ENCODE data around the gene CD200. TPM values are rescaled to one million over a fixed set of nuclear protein-coding genes. Genes with fewer than 3 reads are reported as not detected.

Gene CD200
- total RNA-seq, 1 experiment from 2014 or later = not detected

DNA sequence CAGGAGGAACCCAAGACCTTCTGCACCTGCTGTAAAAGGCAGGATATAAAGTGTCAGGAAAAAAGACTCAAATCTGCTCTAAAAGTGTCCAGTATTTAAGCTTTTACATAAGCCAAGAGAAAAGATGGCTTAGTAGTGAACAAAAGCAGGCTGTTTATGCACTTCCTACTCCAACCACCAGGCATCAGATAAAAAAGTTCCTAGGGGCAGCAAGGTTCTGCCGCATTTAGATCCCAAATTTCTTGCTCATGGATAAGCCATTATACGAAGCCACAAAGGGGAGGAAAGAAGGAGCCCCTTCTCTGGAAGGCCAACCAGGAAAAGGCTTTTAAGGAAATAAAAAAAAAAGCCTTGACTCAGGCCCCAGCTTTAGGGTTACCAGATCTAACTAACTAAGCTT, 28.3 kb upstream of the CD200 start:
- TF ChIP-seq, protein P1, sequence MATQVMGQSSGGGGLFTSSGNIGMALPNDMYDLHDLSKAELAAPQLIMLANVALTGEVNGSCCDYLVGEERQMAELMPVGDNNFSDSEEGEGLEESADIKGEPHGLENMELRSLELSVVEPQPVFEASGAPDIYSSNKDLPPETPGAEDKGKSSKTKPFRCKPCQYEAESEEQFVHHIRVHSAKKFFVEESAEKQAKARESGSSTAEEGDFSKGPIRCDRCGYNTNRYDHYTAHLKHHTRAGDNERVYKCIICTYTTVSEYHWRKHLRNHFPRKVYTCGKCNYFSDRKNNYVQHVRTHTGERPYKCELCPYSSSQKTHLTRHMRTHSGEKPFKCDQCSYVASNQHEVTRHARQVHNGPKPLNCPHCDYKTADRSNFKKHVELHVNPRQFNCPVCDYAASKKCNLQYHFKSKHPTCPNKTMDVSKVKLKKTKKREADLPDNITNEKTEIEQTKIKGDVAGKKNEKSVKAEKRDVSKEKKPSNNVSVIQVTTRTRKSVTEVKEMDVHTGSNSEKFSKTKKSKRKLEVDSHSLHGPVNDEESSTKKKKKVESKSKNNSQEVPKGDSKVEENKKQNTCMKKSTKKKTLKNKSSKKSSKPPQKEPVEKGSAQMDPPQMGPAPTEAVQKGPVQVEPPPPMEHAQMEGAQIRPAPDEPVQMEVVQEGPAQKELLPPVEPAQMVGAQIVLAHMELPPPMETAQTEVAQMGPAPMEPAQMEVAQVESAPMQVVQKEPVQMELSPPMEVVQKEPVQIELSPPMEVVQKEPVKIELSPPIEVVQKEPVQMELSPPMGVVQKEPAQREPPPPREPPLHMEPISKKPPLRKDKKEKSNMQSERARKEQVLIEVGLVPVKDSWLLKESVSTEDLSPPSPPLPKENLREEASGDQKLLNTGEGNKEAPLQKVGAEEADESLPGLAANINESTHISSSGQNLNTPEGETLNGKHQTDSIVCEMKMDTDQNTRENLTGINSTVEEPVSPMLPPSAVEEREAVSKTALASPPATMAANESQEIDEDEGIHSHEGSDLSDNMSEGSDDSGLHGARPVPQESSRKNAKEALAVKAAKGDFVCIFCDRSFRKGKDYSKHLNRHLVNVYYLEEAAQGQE (IDR thresholded peaks at IDR 0.05; ENCODE audit: insufficient read depth in 1 of 2, low read depth in 2 of 2, low read length in 1 of 2) = no peak
- TF ChIP-seq TCF7L2 (IDR thresholded peaks at IDR 0.05; ENCODE audit: low read depth, low read length) (no peak), POLR2AphosphoS5 (IDR thresholded peaks at IDR 0.05; ENCODE audit: low read depth, low read length) (no peak), SIN3A (IDR thresholded peaks at IDR 0.05; ENCODE audit: borderline replicate concordance, insufficient read depth, low read depth, low read length) (no peak)
- TF ChIP-seq, protein P2, sequence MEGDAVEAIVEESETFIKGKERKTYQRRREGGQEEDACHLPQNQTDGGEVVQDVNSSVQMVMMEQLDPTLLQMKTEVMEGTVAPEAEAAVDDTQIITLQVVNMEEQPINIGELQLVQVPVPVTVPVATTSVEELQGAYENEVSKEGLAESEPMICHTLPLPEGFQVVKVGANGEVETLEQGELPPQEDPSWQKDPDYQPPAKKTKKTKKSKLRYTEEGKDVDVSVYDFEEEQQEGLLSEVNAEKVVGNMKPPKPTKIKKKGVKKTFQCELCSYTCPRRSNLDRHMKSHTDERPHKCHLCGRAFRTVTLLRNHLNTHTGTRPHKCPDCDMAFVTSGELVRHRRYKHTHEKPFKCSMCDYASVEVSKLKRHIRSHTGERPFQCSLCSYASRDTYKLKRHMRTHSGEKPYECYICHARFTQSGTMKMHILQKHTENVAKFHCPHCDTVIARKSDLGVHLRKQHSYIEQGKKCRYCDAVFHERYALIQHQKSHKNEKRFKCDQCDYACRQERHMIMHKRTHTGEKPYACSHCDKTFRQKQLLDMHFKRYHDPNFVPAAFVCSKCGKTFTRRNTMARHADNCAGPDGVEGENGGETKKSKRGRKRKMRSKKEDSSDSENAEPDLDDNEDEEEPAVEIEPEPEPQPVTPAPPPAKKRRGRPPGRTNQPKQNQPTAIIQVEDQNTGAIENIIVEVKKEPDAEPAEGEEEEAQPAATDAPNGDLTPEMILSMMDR (IDR thresholded peaks at IDR 0.05) = no peak; the same call in 1 of the 2 replicates
- in situ Hi-C loops (cut with HindIII; ENCODE audit: low pct_unique_long_range_greater_than_20kb, low sequenced_read_pairs) (no loop called here), intact Hi-C loops (cut with micrococcal nuclease; ENCODE audit: unreplicated experiment) (no loop called here)
- no peak overlapping the region for H3K27ac ChIP-seq (ENCODE audit: low read length)
- H3K27me3 ChIP-seq (ENCODE audit: control insufficient read depth, insufficient read depth, low read length) = no peaks in the 10 kb centered on the region
- POLR2A ChIA-PET = no interaction called here
- no peak overlapping the region for H3K4me3 ChIP-seq (ENCODE audit: low read depth in 2 of 2, low read length in 2 of 2)
- no peaks in the 10 kb centered on the region for H3K9me3 ChIP-seq (ENCODE audit: control insufficient read depth, insufficient read depth, low read depth, low read length)
- BruUV-seq (replicated peaks) = no TSS peak
- H3K36me3 ChIP-seq (ENCODE audit: control insufficient read depth, insufficient read depth, low read length) = no peaks in the 10 kb centered on the region
- CTCF ChIA-PET = no interaction called here
- no peaks in the 10 kb centered on the region for H3K4me1 ChIP-seq (ENCODE audit: control insufficient read depth, insufficient read depth, low read length)
- no peak for ATAC-seq
- no peak for DNase-seq (ENCODE audit: low read depth, low spot score)

DNA sequence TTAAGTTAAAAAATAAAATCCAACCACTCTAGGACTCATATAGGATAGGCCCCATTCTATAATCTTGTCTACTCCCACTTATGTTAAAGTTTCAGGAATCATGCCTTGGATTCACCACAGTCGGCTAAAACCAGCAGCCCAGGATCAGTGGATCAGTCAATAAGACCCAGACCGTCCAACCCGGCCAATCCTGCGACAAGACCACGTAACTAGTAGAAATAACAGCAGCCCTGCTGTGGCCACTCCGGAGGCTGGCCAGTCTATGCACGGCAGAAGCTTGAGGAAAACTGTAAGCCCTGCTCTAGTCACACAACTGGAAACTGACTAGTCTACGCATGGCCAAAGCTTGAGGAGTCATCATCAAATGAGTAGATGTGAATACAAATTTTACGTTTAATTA, 26.1 kb upstream of the CD200 start:
- ChIA-PET POLR2A (no interaction called here), CTCF (no interaction called here)
- no peaks in the 10 kb centered on the region for H3K4me1 ChIP-seq (ENCODE audit: control insufficient read depth, insufficient read depth, low read length)
- no TSS peak for BruUV-seq (replicated peaks)
- no peak overlapping the region for H3K4me3 ChIP-seq (ENCODE audit: low read depth in 2 of 2, low read length in 2 of 2)
- H3K36me3 ChIP-seq (ENCODE audit: control insufficient read depth, insufficient read depth, low read length) = no peaks in the 10 kb centered on the region
- no peaks in the 10 kb centered on the region for H3K27me3 ChIP-seq (ENCODE audit: control insufficient read depth, insufficient read depth, low read length)
- in situ Hi-C loops (cut with HindIII; ENCODE audit: low pct_unique_long_range_greater_than_20kb, low sequenced_read_pairs) = no loop called here
- intact Hi-C loops (cut with micrococcal nuclease; ENCODE audit: unreplicated experiment) = no loop called here
- ATAC-seq (no peak), DNase-seq (ENCODE audit: low read depth, low spot score) (no peak)
- no peak overlapping the region for H3K27ac ChIP-seq (ENCODE audit: low read length)
- TF ChIP-seq, protein P2 (IDR thresholded peaks at IDR 0.05) = no peak
- TF ChIP-seq SIN3A (IDR thresholded peaks at IDR 0.05; ENCODE audit: borderline replicate concordance, insufficient read depth, low read depth, low read length) (no peak), TCF7L2 (IDR thresholded peaks at IDR 0.05; ENCODE audit: low read depth, low read length) (no peak), POLR2AphosphoS5 (IDR thresholded peaks at IDR 0.05; ENCODE audit: low read depth, low read length) (no peak)
- TF ChIP-seq, protein P1 (IDR thresholded peaks at IDR 0.05; ENCODE audit: insufficient read depth in 1 of 2, low read depth in 2 of 2, low read length in 1 of 2) = no peak
- no peaks in the 10 kb centered on the region for H3K9me3 ChIP-seq (ENCODE audit: control insufficient read depth, insufficient read depth, low read depth, low read length)
